MCF 10A (cell line): ENCODE results near the gene RFK. TPM values are rescaled to one million over a fixed set of nuclear protein-coding genes. Genes with fewer than 3 reads are reported as not detected.

Experiments
- BruUV-seq: library from RNA; stranded (reverse); fragments of 400-500 nt; replicated peaks from 2 replicates; lab custom pipeline; 2021; lab: Mats Ljungman, UMichigan
- CTCF ChIA-PET: fragments of 300-600 bp; sonication (Branson Sonifier 250); formaldehyde crosslinking; extraction: SDS; loops from one replicate; lab custom pipeline; 2021; ENCODE audit warnings: antibody characterized with exemption, inconsistent platforms; lab: Yijun Ruan, JAX
- POLR2A ChIA-PET: fragments of 300-600, 350-650 bp; sonication (Branson Sonifier 250); formaldehyde crosslinking; extraction: SDS; loops from one replicate; lab custom pipeline; 2020; ENCODE audit warnings: antibody characterized with exemption, inconsistent platforms; lab: Yijun Ruan, JAX
- DNase-seq: peaks from one replicate; pipeline ENCODE4 v3.0.0-alpha.2; 2018; ENCODE audit not compliant: unreplicated experiment
- H3K27ac Mint-ChIP-seq: one replicate; pipeline ENCODE4 v1.8.0; 2022; ENCODE audit warnings: mild to moderate bottlenecking, low read depth, mixed read lengths; ENCODE audit not compliant: unreplicated experiment
- H3K27me3 Mint-ChIP-seq: one replicate; pipeline ENCODE4 v1.8.0; 2022; ENCODE audit warnings: mixed read lengths; ENCODE audit not compliant: insufficient read depth, unreplicated experiment
- H3K36me3 Mint-ChIP-seq: one replicate; pipeline ENCODE4 v1.8.0; 2022; ENCODE audit warnings: mild to moderate bottlenecking, moderate library complexity, mixed read lengths; ENCODE audit not compliant: insufficient read depth, unreplicated experiment
- H3K4me1 Mint-ChIP-seq: one replicate; pipeline ENCODE4 v1.8.0; 2022; ENCODE audit warnings: mixed read lengths; ENCODE audit not compliant: insufficient read depth, unreplicated experiment
- H3K4me3 Mint-ChIP-seq: one replicate; pipeline ENCODE4 v1.8.0; 2022; ENCODE audit warnings: mild to moderate bottlenecking, moderate library complexity, mixed read lengths; ENCODE audit not compliant: unreplicated experiment
- H3K9me3 Mint-ChIP-seq: one replicate; pipeline ENCODE4 v1.8.0; 2022; ENCODE audit warnings: mixed read lengths; ENCODE audit not compliant: unreplicated experiment
- CTCF ChIP-seq: fragments of 200-600 bp; IDR thresholded peaks from one replicate; pipeline ENCODE4 v1.8.0; 2022; ENCODE audit warnings: antibody characterized with exemption, mild to moderate bottlenecking; ENCODE audit not compliant: unreplicated experiment
- intact Hi-C: fragments of 100-400 bp; cut with micrococcal nuclease; formaldehyde crosslinking; loops from 2 replicates; pipeline ENCODE4 v1.14.1; 2022
- total RNA-seq: library from RNA; stranded (reverse); gene quantifications from 2 replicates; pipeline ENCODE4 v1.2.3, GENCODE V29; 2022

Gene RFK
- total RNA-seq, 1 experiment from 2014 or later = 22.6 TPM

GRCh38 chr9:76390656-76391055 lies 3.6 kb downstream of the RFK start:
- intact Hi-C loops = loop anchor here (5.0 kb wide), 1 partner anchor 1303 kb away; the partner anchor contains the start of genes NMRK1 and OSTF1

DNA sequence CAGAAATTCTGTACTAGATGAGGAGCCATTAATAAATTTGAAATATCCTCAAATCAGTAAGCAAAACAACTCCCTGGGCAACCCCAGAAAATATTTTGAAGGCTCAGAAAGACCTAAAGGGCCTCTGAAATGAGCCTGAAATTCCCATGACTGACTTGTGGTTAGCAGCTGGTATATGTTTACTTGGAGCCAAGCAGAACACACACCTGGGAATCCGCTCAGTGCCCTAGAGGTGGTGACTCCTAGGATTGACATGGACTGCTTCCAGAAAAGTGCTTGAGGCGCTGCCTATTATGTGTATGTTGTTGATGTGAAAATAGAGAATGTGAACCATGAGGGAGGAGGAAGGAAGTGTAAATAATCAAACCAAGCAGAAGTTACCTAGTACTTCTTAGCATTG lies 14.7 kb downstream of the RFK start:
- POLR2A ChIA-PET = interaction anchor here (0.8 to 2.2 kb wide), 4 partner anchors 13 to 106 kb away, joined by 3 to 20 read pairs (median 4); partner anchors contain the start of gene RFK
- Mint-ChIP-seq H3K9me3 (no peaks in the 10 kb centered on the region), H3K27ac (peak overlapping the region; percentile 43), H3K4me3 (no peak overlapping the region), H3K27me3 (no peaks in the 10 kb centered on the region), H3K36me3 (no peaks in the 10 kb centered on the region), H3K4me1 (peaks cover 18% of the 10 kb centered on the region)
- DNase-seq = peak; percentile 88
- intact Hi-C loops = loop anchor here (10.0 kb wide), 1 partner anchor 75 kb away; no protein-coding TSS in a partner anchor
- no TSS peak for BruUV-seq
- TF ChIP-seq CTCF = no peak
- CTCF ChIA-PET = interaction anchor here (0.6 to 0.9 kb wide), 3 partner anchors 58 to 1141 kb away, joined by 3 to 4 read pairs (median 4); no protein-coding TSS in a partner anchor

More at GRCh38 chr9:76390656-76391055, 3.6 kb downstream of the RFK start:
- no peak overlapping the region for H3K27ac Mint-ChIP-seq
- no peaks in the 10 kb centered on the region for H3K27me3 Mint-ChIP-seq
- H3K9me3 Mint-ChIP-seq = no peaks in the 10 kb centered on the region
- ChIA-PET POLR2A (interaction anchor here (0.7 to 4.4 kb wide), 2 partner anchors 18 to 76 kb away, joined by 3 to 24 read pairs; no protein-coding TSS in a partner anchor), CTCF (interaction anchor here (0.7 kb wide), 1 partner anchor 1793 kb away, joined by 3 read pairs; no protein-coding TSS in a partner anchor)
- no peak for DNase-seq
- TF ChIP-seq CTCF = no peak
- H3K4me3 Mint-ChIP-seq = no peak overlapping the region
- BruUV-seq = no TSS peak
- H3K36me3 Mint-ChIP-seq = peaks cover 25% of the 10 kb centered on the region
- H3K4me1 Mint-ChIP-seq = peaks cover 6% of the 10 kb centered on the region

GRCh38 chr9:76378367-76379073 lies 15.7 kb downstream of the RFK start:
- H3K27me3 Mint-ChIP-seq = no peaks in the 10 kb centered on the region

More at GRCh38 chr9:76378367-76379073, 15.7 kb downstream of the RFK start:
- Mint-ChIP-seq H3K4me1 (peaks cover 22% of the 10 kb centered on the region), H3K4me3 (no peak overlapping the region), H3K27ac (peak overlapping the region; percentile 43), H3K9me3 (no peaks in the 10 kb centered on the region), H3K36me3 (no peaks in the 10 kb centered on the region)
- ChIA-PET CTCF (interaction anchor here (0.6 to 1.5 kb wide), 8 partner anchors 10 to 1140 kb away, joined by 3 to 6 read pairs (median 3); no protein-coding TSS in a partner anchor), POLR2A (interaction anchor here (1.2 to 2.2 kb wide), 2 partner anchors 16 kb away, joined by 5 to 20 read pairs; partner anchors contain the start of gene RFK)
- no peak for TF ChIP-seq CTCF
- BruUV-seq = no TSS peak
- no peak for DNase-seq
- intact Hi-C loops = loop anchor here (10.0 kb wide), 1 partner anchor 74 kb away; no protein-coding TSS in a partner anchor
